PC-3 (cell line): Measurements from ENCODE around the gene NADK2. TPM values are rescaled to one million over a fixed set of nuclear protein-coding genes. Genes with fewer than 3 reads are reported as not detected.
A peak's percentile ranks its signal among the peaks of the same experiment; 100 is the strongest.

Experiments
- ATAC-seq: fragments of 200-7000 bp; cut with Tn5 transposase; 2 replicates; pipeline ENCODE4 v1.9.1; 2020; ENCODE audit warnings: mild to moderate bottlenecking, moderate library complexity
- BruUV-seq: library from RNA; stranded (reverse); fragments of 400-500 nt; replicated peaks from 2 replicates; lab custom pipeline; 2021; lab: Mats Ljungman, UMichigan
- CTCF ChIA-PET: fragments of 300-600 bp; sonication (Branson Sonifier 250); formaldehyde crosslinking; loops from one replicate; lab custom pipeline; 2022; ENCODE audit warnings: antibody characterized with exemption; lab: Charles Lee
- POLR2A ChIA-PET: fragments of 300-600 bp; sonication (Branson Sonifier 250); formaldehyde crosslinking; loops from one replicate; lab custom pipeline; 2022; ENCODE audit warnings: antibody characterized with exemption; ENCODE audit not compliant: unreplicated experiment; lab: Charles Lee
- DNase-seq: peaks from one replicate; pipeline ENCODE4 v3.0.0-alpha.2; 2015
- H2AFZ ChIP-seq: fragments of 300-600 bp; sonication (generic); 2 replicates; pipeline ENCODE4 v1.6.0; 2016; ENCODE audit warnings: antibody characterized with exemption, low read length
- H3F3A ChIP-seq: fragments of 300-600 bp; sonication (generic); one replicate; pipeline ENCODE4 v1.6.0; 2017; ENCODE audit warnings: antibody characterized with exemption, low read length, control low read depth, mild to moderate bottlenecking; ENCODE audit not compliant: unreplicated experiment
- H3K27ac ChIP-seq: fragments of 300-600 bp; sonication (generic); 2 replicates; pipeline ENCODE4 v1.5.1; 2016; ENCODE audit warnings: mild to moderate bottlenecking, low read length
- H3K27me3 ChIP-seq: fragments of 300-600 bp; sonication (generic); 2 replicates; pipeline ENCODE4 v1.6.1; 2016; ENCODE audit warnings: low read length, mixed read lengths
- H3K36me3 ChIP-seq: fragments of 300-600 bp; sonication (generic); 2 replicates; pipeline ENCODE4 v1.6.1; 2016; ENCODE audit warnings: low read depth, mixed run types, low read length, mixed read lengths
- H3K4me1 ChIP-seq: fragments of 300-600 bp; sonication (generic); 2 replicates; pipeline ENCODE4 v1.5.1; 2016; ENCODE audit warnings: low read length; ENCODE audit not compliant: insufficient read depth
- H3K4me2 ChIP-seq: fragments of 300-600 bp; sonication (generic); 2 replicates; pipeline ENCODE4 v1.6.0; 2016; ENCODE audit warnings: low read length
- H3K4me3 ChIP-seq: fragments of 300-600 bp; sonication (generic); 2 replicates; pipeline ENCODE4 v1.5.1; 2016; ENCODE audit warnings: mild to moderate bottlenecking, low read length, mixed read lengths
- H3K79me2 ChIP-seq: fragments of 300-600 bp; sonication (generic); 2 replicates; pipeline ENCODE4 v1.6.1; 2017; ENCODE audit warnings: low read length, mixed read lengths
- H3K9ac ChIP-seq: fragments of 300-600 bp; sonication (generic); 2 replicates; pipeline ENCODE4 v1.6.0; 2016; ENCODE audit warnings: mild to moderate bottlenecking, low read length
- H3K9me2 ChIP-seq: fragments of 300-600 bp; sonication (generic); replicated peaks from 2 replicates; pipeline ENCODE4 v1.6.1; 2016; ENCODE audit warnings: mixed run types, low read length, mixed read lengths
- H3K9me3 ChIP-seq: fragments of 300-600 bp; sonication (generic); 2 replicates; pipeline ENCODE4 v1.6.1; 2016; ENCODE audit warnings: low read length, mixed read lengths
- H4K20me1 ChIP-seq: fragments of 300-600 bp; sonication (generic); 2 replicates; pipeline ENCODE4 v1.6.1; 2016; ENCODE audit warnings: low read length, mixed read lengths
- EZH2 ChIP-seq: fragments of 300-600 bp; sonication (generic); IDR thresholded peaks from one replicate; pipeline ENCODE4 v1.6.1; 2017; ENCODE audit warnings: antibody characterized with exemption, mild to moderate bottlenecking, low read length; ENCODE audit not compliant: unreplicated experiment
- EZH2phosphoT487 ChIP-seq: fragments of 300-600 bp; sonication (generic); IDR thresholded peaks from 2 replicates; pipeline ENCODE4 v1.6.1; 2018; ENCODE audit warnings: mild to moderate bottlenecking, antibody characterized with exemption, low read length, borderline replicate concordance
- intact Hi-C: fragments of 100-400 bp; cut with micrococcal nuclease; formaldehyde crosslinking; loops from 2 replicates; pipeline ENCODE4 v1.9.0; 2023
- total RNA-seq: library from RNA; depleted of rRNA; stranded (reverse); fragments of >200 nt; gene quantifications from 2 replicates; pipeline ENCODE4 v1.2.3, GENCODE V29; 2014
- TF ChIP-seq, protein P1 (sequence below): fragments of 300-600 bp; sonication (generic); conservative IDR thresholded peaks from 2 replicates; pipeline ENCODE4 v1.5.1; 2017; ENCODE audit warnings: antibody characterized with exemption, low read depth, mild to moderate bottlenecking, low read length

The NADK2 gene
- total RNA-seq, 1 experiment from 2014 or later: 17.7 TPM

DNA sequence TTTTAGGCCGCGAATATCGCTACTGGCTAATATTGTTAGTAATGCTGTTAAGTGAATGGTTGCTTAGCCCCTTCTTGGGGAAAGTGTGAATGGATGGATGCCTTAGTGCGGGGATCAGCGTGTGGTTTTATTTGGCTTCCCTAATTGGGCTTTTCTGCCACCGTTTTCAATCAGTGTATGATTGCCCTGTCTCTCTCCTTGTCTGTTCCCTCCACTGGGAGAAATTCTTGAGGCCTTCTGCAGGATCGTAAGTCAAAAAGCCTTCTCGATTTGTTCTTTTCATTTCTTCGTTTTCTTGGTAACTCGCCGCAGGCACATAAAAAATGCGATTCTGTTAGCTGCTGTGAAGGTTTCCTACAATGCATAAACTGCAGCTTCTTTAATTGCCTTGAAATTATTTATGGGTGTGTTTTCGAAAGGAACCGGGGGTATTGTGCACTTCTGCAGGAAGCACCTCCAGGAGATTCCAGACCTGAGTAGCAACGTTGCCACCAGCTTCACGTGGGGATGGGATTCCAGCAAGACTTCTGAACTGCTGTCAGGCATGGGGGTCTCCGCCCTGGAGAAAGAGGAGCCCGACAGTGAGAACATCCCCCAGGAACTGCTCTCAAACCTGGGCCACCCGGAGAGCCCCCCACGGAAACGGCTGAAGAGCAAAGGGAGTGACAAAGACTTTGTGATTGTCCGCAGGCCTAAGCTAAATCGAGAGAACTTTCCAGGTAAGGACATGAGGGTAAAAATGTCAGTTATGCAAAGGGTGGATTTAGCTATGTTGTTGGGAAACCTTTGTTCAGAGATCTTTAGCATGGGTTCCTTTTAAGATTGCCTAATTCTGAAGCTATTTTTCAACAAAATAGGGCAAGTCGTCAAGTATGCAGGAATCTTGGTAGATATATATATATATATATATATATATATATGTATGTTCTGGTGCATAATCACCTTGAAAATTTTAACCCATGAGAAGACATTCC, 89.1 kb downstream of the NADK2 start:
- TSS peak; percentile 67 for BruUV-seq
- Histone ChIP-seq H3F3A (no peaks in the 10 kb centered on the region), H3K9me3 (no peaks in the 10 kb centered on the region), H3K27me3 (no peaks in the 10 kb centered on the region), H3K4me2 (peak overlapping the region; percentile 93), H3K27ac (no peak overlapping the region), H3K4me3 (peak overlapping the region; percentile 84), H4K20me1 (no peaks in the 10 kb centered on the region), H3K79me2 (peaks cover 77% of the 10 kb centered on the region), H3K36me3 (peaks cover 15% of the 10 kb centered on the region; the same call in 1 of the 2 replicates), H3K4me1 (peaks cover 32% of the 10 kb centered on the region), H2AFZ (peak overlapping the region; percentile 88), H3K9ac (peak overlapping the region; percentile 89), H3K9me2 (no peaks in the 10 kb centered on the region)
- ChIA-PET POLR2A (interaction anchor here (1.7 kb wide), 1 partner anchor 73 kb away, joined by 6 read pairs; no protein-coding TSS in a partner anchor), CTCF (interaction anchor here (1.1 to 1.6 kb wide), 2 partner anchors 73 to 538 kb away, joined by 5 to 25 read pairs; no protein-coding TSS in a partner anchor)
- DNase-seq: peak; percentile 12
- TF ChIP-seq EZH2: no peak
- intact Hi-C loops: loop anchor here (2.0 kb wide), 1 partner anchor 88 kb away; the partner anchor contains the start of gene NADK2
- ATAC-seq: peak; percentile 10; the same call in 1 of the 2 replicates

DNA sequence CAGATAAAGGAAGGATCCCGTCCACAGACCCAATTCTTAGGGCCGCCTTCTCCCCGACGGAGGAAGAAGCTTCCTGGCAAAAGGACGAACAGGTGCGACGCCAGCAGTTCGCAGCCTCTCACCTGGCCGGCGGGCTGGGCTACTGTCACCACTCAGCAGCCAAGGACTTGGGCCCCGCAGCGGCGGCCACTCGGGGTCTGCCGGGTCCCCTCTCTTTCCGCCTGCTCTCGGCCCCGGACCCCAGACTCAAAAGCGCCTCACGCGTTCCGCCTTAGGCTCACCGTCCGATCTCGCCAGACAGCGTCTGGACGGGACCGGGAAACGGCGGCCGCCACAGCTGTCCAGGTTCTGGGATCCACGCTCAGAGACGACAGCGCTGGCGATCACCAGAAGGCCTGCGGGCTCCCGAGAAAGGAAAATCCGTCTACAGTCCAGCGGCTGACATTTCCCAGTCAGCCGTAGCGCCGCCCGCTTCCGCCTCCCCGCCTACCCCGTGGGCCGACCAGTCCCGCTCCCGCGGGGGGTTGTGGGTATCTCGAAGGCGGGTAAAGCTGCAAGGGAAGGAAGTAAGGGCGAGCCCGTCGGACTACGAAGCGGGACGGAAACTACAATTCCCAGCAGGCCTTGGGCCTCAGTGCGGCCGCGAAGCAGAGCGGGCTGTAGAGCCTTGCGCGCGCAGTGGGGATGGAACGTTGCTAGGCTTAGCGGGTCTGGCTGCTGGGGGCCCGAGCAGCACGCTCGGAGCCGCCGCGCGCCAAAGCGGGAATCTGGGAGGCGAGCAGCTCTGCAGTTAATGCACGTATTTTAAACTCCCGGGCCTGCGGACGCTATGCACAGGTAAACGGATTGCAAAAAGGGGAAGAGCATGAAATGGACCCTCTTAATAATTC, 90.0 kb downstream of the NADK2 start, which contains the start of the genes LMBRD2 and SKP2:
Gene LMBRD2, minus strand, starts transcription at position 454 of the 890 bp plus-strand sequence. CDS start 8,538 bp downstream, outside the sequence.
Gene SKP2, plus strand, starts transcription at position 678 of the 890 bp plus-strand sequence. Its CDS starts 152 bp downstream, at position 830.
- intact Hi-C loops: loop anchor here (2.0 kb wide), 2 partner anchors 73 to 89 kb away; partner anchors contain the start of gene NADK2
- no peaks in the 10 kb centered on the region for H3K9me2 ChIP-seq
- ChIA-PET CTCF (interaction anchor here (0.9 to 1.6 kb wide), 3 partner anchors 72 to 90 kb away, joined by 3 to 25 read pairs (median 12); partner anchors contain the start of gene NADK2), POLR2A (interaction anchor here (1.7 kb wide), 1 partner anchor 73 kb away, joined by 6 read pairs; no protein-coding TSS in a partner anchor)
- no peaks in the 10 kb centered on the region for H3K27me3 ChIP-seq
- TF ChIP-seq, protein P1, sequence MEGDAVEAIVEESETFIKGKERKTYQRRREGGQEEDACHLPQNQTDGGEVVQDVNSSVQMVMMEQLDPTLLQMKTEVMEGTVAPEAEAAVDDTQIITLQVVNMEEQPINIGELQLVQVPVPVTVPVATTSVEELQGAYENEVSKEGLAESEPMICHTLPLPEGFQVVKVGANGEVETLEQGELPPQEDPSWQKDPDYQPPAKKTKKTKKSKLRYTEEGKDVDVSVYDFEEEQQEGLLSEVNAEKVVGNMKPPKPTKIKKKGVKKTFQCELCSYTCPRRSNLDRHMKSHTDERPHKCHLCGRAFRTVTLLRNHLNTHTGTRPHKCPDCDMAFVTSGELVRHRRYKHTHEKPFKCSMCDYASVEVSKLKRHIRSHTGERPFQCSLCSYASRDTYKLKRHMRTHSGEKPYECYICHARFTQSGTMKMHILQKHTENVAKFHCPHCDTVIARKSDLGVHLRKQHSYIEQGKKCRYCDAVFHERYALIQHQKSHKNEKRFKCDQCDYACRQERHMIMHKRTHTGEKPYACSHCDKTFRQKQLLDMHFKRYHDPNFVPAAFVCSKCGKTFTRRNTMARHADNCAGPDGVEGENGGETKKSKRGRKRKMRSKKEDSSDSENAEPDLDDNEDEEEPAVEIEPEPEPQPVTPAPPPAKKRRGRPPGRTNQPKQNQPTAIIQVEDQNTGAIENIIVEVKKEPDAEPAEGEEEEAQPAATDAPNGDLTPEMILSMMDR: no peak
- TF ChIP-seq EZH2phosphoT487: no peak
- no peak for TF ChIP-seq EZH2
- ATAC-seq: peak; percentile 97
- peak within 1 kb of the TSS; percentile 88 for H2AFZ ChIP-seq
- H4K20me1 ChIP-seq: no peaks in the 10 kb centered on the region
- peak; percentile 99 for DNase-seq
- no peaks in the 10 kb centered on the region for H3K9me3 ChIP-seq
- peak within 1 kb of the TSS; percentile 4; the same call in 1 of the 2 replicates for H3K27ac ChIP-seq
- peaks cover 38% of the 10 kb centered on the region for H3K4me1 ChIP-seq
- no peaks in the 10 kb centered on the region for H3F3A ChIP-seq
- H3K4me2 ChIP-seq: peak within 1 kb of the TSS; percentile 93
- BruUV-seq: TSS peak; percentile 49
- peak within 1 kb of the TSS; percentile 89 for H3K9ac ChIP-seq
- H3K36me3 ChIP-seq: peaks cover 9% of the 10 kb centered on the region; the same call in 1 of the 2 replicates
- peak within 1 kb of the TSS; percentile 84 for H3K4me3 ChIP-seq
- H3K79me2 ChIP-seq: peaks cover 77% of the 10 kb centered on the region
